Keratinocyte (primary cell): ENCODE measurements around the gene INPP5A. TPM values are rescaled to one million over a fixed set of nuclear protein-coding genes. Genes with fewer than 3 reads are reported as not detected.

Source experiments
- DNase-seq: peaks from one replicate; pipeline ENCODE4 v3.0.0-alpha.2; 2011; ENCODE audit warnings: low read depth, missing footprints, low spot score
- FAIRE-seq: peaks from 2 replicates; lab custom pipeline; 2011; peaks lifted over from hg19 to GRCh38; lab: Jason Lieb, UNC
- H2AFZ ChIP-seq: 2 replicates; pipeline ENCODE4 v1.6.0; 2012; ENCODE audit warnings: low read length, control low read depth, inconsistent platforms; ENCODE audit not compliant: control insufficient read depth
- H3K27ac ChIP-seq: 2 replicates; pipeline ENCODE4 v1.5.1; 2011; ENCODE audit warnings: low read length; ENCODE audit not compliant: control insufficient read depth, insufficient read depth
- H3K27me3 ChIP-seq: 3 replicates; pipeline ENCODE4 v1.6.0; 2011; ENCODE audit warnings: low read length; ENCODE audit not compliant: control insufficient read depth, insufficient read depth; ENCODE audit errors: extremely low read depth
- H3K36me3 ChIP-seq, 2 experiments: 2 replicates in 1 of 2; 3 replicates in 1 of 2; pipeline ENCODE4 v1.5.1; 2011; ENCODE audit warnings: low read length in 2 of 2, mild to moderate bottlenecking in 1 of 2; ENCODE audit not compliant: control insufficient read depth in 2 of 2, insufficient read depth in 2 of 2; ENCODE audit errors: extremely low read depth in 1 of 2
- H3K4me1 ChIP-seq: 3 replicates; pipeline ENCODE4 v1.5.1; 2011; ENCODE audit warnings: low read length; ENCODE audit not compliant: control insufficient read depth, insufficient read depth; ENCODE audit errors: extremely low read depth
- H3K4me2 ChIP-seq: 3 replicates; pipeline ENCODE4 v1.6.0; 2011; ENCODE audit warnings: low read depth, low read length; ENCODE audit not compliant: control insufficient read depth, insufficient read depth; ENCODE audit errors: extremely low read depth
- H3K4me3 ChIP-seq, 3 experiments: fragments of 200-600 bp in 1 of 3; sonication (generic) in 1 of 3; 2 replicates in 2 of 3; 3 replicates in 1 of 3; pipeline ENCODE4 v1.5.1; 2011 to 2016; ENCODE audit warnings: low read length in 3 of 3, mild to moderate bottlenecking in 3 of 3, control low read depth in 2 of 3, inconsistent platforms in 1 of 3, low read depth in 1 of 3, mixed read lengths in 1 of 3, mixed run types in 1 of 3, moderate library complexity in 1 of 3; ENCODE audit not compliant: control insufficient read depth in 2 of 3, insufficient read depth in 2 of 3; ENCODE audit errors: extremely low read depth in 1 of 3
- H3K79me2 ChIP-seq: 2 replicates; pipeline ENCODE4 v1.6.0; 2012; ENCODE audit warnings: low read length; ENCODE audit not compliant: control insufficient read depth, insufficient read depth
- H3K9ac ChIP-seq: 3 replicates; pipeline ENCODE4 v1.6.0; 2011; ENCODE audit warnings: low read length; ENCODE audit not compliant: control insufficient read depth, insufficient read depth; ENCODE audit errors: extremely low read depth
- H3K9me1 ChIP-seq: 3 replicates; pipeline ENCODE4 v1.6.0; 2011; ENCODE audit warnings: low read length; ENCODE audit not compliant: control insufficient read depth, insufficient read depth; ENCODE audit errors: extremely low read depth
- H3K9me3 ChIP-seq: 2 replicates; pipeline ENCODE4 v1.5.1; 2012; ENCODE audit warnings: low read depth, low read length; ENCODE audit not compliant: control insufficient read depth
- H4K20me1 ChIP-seq: 3 replicates; pipeline ENCODE4 v1.6.0; 2011; ENCODE audit warnings: low read length; ENCODE audit not compliant: control insufficient read depth, insufficient read depth; ENCODE audit errors: extremely low read depth
- CTCF ChIP-seq, 3 experiments: IDR thresholded peaks in 1 of 3; conservative IDR thresholded peaks in 1 of 3; optimal IDR thresholded peaks in 1 of 3; 2 replicates in 2 of 3; 3 replicates in 1 of 3; pipeline versions ENCODE3 to v1.5.1; 2011; ENCODE audit warnings: low read length in 3 of 3, mild to moderate bottlenecking in 3 of 3, moderate library complexity in 2 of 3, control low read depth in 1 of 3, inconsistent platforms in 1 of 3; ENCODE audit not compliant: insufficient read depth in 2 of 3; ENCODE audit errors: extremely low read depth in 1 of 3
- EZH2 ChIP-seq: IDR thresholded peaks from one replicate; pipeline ENCODE4 v1.6.1; 2012; ENCODE audit warnings: inconsistent platforms, mild to moderate bottlenecking, low read length, moderate library complexity
- dilution Hi-C: fragments of 300-500 bp; cut with MboI; formaldehyde crosslinking; loops from one replicate; pipeline ENCODE4 v1.7.0; 2020; ENCODE audit warnings: low sequenced_read_pairs; ENCODE audit not compliant: extremely low pct_ligation_motif_present
- polyA minus RNA-seq, 3 experiments: library from RNA; depleted of rRNA, polyadenylated mRNA; stranded (reverse); fragments of >200 nt; gene quantifications; 1 replicate in 1 of 3; 2 replicates in 1 of 3; 3 replicates in 1 of 3; pipeline ENCODE4 v1.2.3, GENCODE V29; 2011
- polyA plus RNA-seq, 5 experiments: library from polyadenylated mRNA; depleted of rRNA in 3 of 5; stranded (reverse) in 3 of 5; stranded (forward) in 1 of 5; unstranded in 1 of 5; fragments of >200 nt; gene quantifications; 1 replicate in 1 of 5; 2 replicates in 3 of 5; 3 replicates in 1 of 5; pipeline versions ENCODE4 v1.2.1 to v1.2.3, GENCODE V29; 2011 to 2012; ENCODE audit warnings: missing spikeins in 2 of 5, low read depth in 1 of 5, low replicate concordance in 1 of 5

The INPP5A gene
- polyA plus RNA-seq, result 8.7 to 18.9 TPM (median 11.2 TPM) in 3 replicates
- polyA plus RNA-seq (2011; ENCODE audit: low read depth), result 2.2 TPM
- polyA plus RNA-seq (2011; cell fraction: cytosol; rRNA removed), result 11.5 and 12.1 TPM in 2 replicates
- 6.2 and 8.2 TPM in 2 replicates for polyA plus RNA-seq (2011; cell fraction: nucleus; rRNA removed)
- polyA plus RNA-seq (2012; ENCODE audit: low replicate concordance), result 7.7 and 13.5 TPM in 2 replicates
- 14.7 to 20.5 TPM (median 15.0 TPM) in 3 replicates for polyA minus RNA-seq
- polyA minus RNA-seq (2011; cell fraction: cytosol; rRNA and poly(A)+ RNA removed), result 20.3 TPM
- 4.7 and 8.1 TPM in 2 replicates for polyA minus RNA-seq (2011; cell fraction: nucleus; rRNA and poly(A)+ RNA removed)

GRCh38 chr10:132537684-132538001, at the start of gene INPP5A:
TSS of gene INPP5A (plus strand) at chr10:132537787. CDS start at chr10:132538097, 310 bp downstream.
- Histone ChIP-seq H3K9me3 (no peaks in the 10 kb centered on the region), H3K9ac (peak within 1 kb of the TSS; percentile 78), H3K4me2 (peak within 1 kb of the TSS; percentile 96), H3K4me1 (peaks cover 24% of the 10 kb centered on the region), H2AFZ (peak within 1 kb of the TSS; percentile 71), H3K27me3 (no peaks in the 10 kb centered on the region), H4K20me1 (peaks cover 6% of the 10 kb centered on the region), H3K27ac (peak within 1 kb of the TSS; percentile 20), H3K79me2 (peaks cover 14% of the 10 kb centered on the region), H3K36me3 (no peaks in the 10 kb centered on the region), H3K9me1 (no peaks in the 10 kb centered on the region), H3K4me3 (peak within 1 kb of the TSS; percentile 67 to 82 (median 76))
- FAIRE-seq (no peak), DNase-seq (no peak)
- dilution Hi-C loops, result no loop called here
- TF ChIP-seq EZH2 (no peak), CTCF (optimal IDR thresholded peaks at IDR 0.05 in 1 of 3, IDR thresholded peaks at IDR 0.05 in 1 of 3, conservative IDR thresholded peaks at IDR 0.05 in 1 of 3; ENCODE audit: extremely low read depth in 1 of 3, insufficient read depth in 2 of 3, low read length in 3 of 3) (no peak)

- no peak for DNase-seq
- Histone ChIP-seq H2AFZ (no peak overlapping the region), H4K20me1 (no peaks in the 10 kb centered on the region), H3K4me1 (no peaks in the 10 kb centered on the region), H3K4me2 (no peak overlapping the region), H3K36me3 (no peaks in the 10 kb centered on the region), H3K9me3 (no peaks in the 10 kb centered on the region), H3K9ac (no peak overlapping the region), H3K4me3 (no peak overlapping the region), H3K27ac (no peak overlapping the region), H3K79me2 (no peaks in the 10 kb centered on the region), H3K9me1 (no peaks in the 10 kb centered on the region), H3K27me3 (no peaks in the 10 kb centered on the region)
- TF ChIP-seq EZH2, result no peak
- TF ChIP-seq CTCF (optimal IDR thresholded peaks at IDR 0.05 in 1 of 3, IDR thresholded peaks at IDR 0.05 in 1 of 3, conservative IDR thresholded peaks at IDR 0.05 in 1 of 3; ENCODE audit: extremely low read depth in 1 of 3, insufficient read depth in 2 of 3, low read length in 3 of 3), result no peak
- dilution Hi-C loops, result no loop called here
- no peak for FAIRE-seq
Observed at GRCh38 chr10:132488231-132488821, 49.3 kb upstream of the INPP5A start.
